CD4-positive, alpha-beta T cell treated with Interleukin-6 for 4 hours (primary cell): ENCODE results near the gene TMEM129.
"Not testable (repeated sequence)": the region's sequence is repeated elsewhere in the genome, so short reads cannot be mapped to it uniquely, and the experiment has no call there.

Source experiments
- DNase-seq: peaks from one replicate; pipeline ENCODE4 v3.0.0-alpha.2; 2020; ENCODE audit warnings: mixed read lengths

TMEM129 gene

DNA sequence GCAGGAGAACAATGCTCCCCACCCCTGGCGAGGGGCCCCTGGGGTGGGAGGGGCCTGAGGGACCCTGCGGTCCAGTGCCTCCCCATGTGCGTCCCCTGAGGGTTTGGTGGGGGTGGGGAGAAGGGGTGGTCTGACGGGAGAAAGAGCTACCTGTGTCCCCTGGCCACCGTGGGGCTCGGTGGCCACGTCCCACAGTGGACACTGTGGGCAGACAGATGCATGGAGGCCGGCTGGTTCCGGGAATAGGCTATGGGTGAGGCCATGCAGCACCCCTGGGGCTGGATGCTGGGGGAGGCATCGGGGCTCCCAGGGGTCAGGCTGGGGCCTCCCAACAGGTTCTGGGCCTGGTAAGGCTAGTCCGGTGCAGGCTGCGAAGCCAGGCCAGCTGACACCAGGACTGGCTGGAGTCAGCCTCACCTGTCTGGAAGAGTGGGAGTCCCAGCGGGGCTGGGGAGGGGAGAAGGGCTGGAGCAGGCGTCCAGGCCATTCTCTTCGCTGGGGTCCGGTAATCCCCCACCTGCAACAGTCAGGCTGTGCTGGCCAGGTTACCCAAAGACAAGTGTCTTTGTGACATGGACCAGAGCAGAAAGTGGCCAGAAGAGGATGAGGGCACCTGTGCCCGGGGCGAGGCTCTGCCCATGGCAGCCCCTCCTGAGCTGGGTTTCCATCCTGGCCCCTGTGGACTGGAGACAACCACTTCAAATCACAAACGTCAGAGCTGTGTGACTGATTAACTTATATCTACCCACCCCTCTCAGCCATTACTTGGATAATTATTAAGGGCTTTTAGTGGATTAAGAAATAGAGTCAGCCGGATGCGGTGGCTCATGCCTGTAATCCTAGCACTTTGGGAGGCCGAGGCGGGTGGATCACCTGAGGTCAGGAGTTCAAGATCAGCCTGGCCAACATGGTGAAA is 35.6 kb downstream of the TMEM129 start:
- no peak for DNase-seq

DNA sequence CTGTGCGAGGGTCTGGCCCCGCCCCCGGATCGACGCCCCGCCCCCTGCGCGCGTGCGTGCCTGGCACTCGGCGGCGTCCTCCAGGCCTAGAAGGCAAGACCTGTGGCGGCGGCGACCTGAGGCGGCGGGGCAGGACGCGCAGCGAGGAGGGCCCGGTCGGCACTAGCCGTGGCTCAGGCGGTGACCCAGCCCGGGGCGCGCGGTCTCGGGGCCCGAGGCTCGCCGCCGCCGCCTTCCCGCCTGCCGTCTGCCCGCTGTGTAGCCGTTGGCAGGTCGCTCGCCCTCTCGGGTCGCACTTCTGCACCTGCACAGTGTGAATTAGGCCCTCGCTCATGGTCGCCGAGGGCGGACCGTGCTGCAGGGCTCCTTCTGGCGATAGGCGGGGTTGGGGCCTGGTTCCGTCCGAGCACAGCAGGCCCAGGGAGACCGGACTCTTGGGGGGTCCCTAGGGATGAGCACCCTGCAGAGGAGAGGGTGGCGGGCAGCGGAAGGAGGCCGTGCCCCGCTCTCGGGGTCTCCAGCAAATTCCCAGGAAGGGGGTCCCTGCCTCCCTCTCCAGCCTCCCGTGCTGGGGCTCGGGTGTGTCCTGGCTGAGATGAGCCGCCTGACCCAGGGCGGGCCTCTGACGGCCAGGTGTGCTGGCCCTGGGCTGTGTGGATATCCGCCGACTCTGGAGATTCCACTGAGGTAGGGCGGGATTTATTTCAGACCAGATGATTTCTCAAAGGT is 36.5 kb downstream of the TMEM129 start:
- no peak for DNase-seq

DNA sequence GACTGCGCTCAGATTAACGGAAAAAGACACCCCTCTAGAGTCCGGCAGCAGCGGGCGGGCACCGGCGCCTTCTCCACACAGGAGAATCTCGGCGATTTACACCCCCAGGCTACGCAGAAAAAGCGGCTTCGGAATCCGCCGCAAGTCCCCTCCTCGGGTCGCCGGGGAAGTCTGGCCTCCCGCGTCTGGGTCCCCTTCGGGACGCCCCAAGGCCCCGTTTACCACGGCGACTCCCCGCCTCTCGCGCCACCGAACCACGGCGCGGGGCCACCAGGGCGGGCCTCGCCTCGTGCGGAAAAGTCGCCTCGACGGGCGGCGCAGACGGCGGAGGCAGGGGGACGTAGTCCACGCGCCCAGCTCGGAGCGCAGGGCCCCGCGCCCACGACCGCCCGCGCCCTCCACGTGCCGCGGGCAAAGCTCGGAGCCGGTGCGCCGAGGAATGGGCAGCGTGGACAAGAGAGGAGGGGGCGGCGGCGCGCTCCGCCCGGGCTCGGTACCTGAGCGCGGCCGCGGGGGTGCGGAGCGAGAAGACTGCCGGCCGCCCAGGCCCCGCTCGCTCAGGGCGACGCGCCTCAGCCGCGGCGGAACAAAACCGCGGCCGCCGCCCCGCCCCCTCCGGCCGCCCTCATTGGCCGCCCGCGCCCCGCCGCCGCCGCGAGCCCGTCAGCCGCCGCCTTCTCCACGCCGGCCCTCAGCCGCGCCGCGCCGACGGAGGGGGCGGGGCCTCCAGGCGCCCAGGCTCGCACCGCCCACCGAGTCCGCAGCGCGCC is 37.2 kb downstream of the TMEM129 start, which contains the start of gene FAM53A:
FAM53A (minus strand) TSS at position 578 of the 770 bp plus-strand sequence. CDS start 15,572 bp downstream, outside the sequence.
- peak; percentile 96 for DNase-seq

DNA sequence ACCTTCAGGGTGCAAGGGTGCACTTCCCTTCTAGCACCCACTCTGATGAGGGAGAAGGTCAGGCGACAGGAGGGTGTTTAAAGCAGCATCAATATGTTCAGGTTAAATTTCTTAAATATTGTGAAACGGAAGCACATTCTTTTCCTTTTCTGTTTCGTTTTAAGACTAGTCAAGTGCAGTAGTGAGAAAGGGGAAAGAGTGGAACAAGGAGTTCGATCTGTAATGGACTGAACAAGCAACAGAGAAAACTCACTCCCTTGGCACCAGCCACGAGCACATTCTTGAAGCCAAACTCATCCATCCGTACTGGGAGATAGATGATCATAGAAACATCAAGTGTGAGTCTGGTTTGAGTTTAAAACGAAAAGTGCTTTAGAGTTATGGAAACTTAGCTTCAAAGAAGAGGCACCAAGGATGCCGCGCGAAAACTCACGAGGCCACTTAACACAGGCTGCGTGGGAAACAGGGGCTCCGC is 37.8 kb downstream of the TMEM129 start:
- no peak for DNase-seq

DNA sequence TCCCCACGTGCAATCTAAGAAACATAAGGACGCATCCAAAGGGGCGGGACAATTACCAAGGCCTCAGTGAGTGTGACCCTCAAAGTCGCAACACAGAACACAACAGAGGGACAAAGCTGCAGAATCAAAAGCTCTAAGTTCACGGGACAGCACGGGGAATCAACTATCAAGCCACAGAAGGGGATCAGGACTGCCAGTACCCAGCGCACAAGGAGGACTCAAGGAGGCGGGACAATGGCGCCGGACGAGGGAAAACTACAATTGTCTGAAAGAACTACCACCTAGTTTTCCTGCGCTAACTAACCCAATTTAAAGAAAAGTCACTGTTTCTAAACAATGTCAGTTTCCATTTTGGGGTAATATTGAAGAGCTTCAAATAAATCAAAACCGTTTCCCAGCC is 38.3 kb downstream of the TMEM129 start:
- no peak for DNase-seq

DNA sequence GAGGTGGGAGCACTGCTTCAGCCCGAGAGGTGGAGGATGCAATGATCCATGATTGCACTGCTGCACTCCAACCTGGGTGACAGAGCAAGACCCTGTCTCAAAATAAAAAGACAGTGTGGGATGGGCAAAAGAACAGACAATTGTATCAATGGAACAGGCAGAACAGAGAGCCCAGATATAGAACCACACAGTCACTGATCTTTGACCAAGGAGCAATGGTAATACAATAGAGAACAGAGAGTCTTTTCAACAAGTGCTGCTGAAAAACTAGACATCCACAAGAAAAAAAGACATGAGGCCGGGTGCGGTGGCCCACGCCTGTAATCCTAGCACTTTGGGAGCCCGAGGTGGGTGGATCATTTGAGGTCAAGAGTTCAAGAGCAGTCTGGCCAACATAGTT is 42.9 kb downstream of the TMEM129 start:
- DNase-seq = no peak

DNA sequence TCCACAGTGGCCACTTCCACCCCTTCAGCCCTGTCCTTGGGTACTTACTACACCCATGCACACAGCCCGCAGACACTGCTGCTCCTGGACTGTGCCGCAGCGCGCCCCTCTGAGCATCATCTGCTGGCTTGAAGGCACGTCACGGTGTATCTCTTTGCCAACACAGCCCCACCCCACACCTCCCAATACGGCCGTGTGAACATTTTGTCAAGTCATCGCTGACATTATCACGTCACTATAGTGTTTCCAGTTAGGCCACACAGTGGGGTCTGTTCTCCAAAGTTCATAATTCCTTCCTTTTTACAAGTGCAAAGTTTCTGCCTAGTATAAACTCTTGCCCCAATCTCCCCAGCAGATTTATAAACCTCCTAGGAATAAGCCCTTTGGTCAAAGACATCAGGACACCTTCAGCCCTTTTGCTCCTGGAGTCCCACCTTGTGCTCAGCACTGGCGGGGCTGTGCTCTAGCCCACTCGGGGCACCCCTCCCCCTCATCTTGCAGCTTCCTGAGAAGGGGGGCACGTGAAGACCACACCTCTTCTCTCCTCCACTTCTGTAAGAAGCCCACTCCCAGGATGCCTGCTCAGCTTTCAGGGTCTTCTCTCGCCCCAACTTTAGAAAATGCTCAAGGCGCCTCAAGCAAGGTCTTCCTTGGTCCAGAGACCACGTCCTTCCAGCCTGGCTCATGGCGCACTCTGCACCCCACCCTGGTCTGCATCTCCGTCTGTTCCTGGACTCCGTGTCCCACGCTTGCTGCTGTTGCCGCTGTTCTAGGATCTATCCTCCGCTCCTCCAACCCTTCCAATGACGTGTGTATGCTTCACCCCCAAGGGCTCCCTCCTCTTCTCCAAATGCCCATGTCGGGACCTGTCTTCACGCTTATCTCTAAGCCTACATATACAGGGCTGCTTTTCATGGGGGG is 44.3 kb downstream of the TMEM129 start:
- no peak for DNase-seq

DNA sequence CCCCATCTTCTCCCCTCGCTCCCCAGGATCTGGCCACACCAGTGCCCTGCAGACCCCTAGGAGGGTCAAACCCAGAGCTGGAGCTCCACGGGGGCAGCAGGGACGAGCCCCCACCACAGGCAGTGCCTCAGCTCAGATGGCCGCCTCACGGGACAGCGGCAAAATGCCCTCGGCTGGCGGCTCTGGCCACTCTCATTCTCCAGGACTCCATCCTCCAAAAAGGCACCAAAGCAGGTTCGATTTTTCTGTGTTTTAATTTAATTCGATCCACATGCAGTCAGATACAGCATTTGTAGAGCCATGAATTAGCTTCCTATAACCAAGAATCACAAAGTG is 45.4 kb downstream of the TMEM129 start:
- no peak for DNase-seq

DNA sequence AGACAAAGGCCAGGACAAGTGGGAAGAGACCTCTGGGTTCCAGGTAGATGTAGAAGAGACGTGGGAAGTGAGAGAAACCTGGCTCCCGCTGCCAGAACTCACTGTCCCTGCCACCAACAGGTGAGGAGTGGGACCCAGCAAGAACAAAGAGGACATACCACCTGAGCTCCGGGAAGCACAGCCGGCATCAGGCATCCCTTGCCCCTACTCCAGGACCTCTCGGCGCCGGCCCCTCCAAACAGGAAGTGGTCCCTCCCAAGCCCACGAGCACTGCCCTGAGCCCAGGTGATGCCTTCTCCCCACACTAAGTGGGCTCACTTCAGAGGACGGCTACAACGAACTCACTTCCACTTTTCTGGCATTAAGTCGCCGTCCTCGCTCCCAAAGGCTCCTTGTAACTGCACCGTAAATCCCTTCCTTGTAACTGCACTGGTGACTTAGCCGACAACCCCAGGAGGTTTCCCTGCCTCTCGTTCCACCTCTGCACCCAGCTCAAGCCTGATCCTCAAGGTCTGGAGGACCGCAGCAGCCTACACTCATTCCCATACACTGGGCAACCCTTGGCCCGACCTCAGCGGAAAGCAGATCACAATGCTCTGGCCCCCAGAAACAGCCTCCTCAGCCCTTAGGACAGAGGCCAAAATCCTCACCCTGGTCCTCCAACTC is 45.9 kb downstream of the TMEM129 start:
- no peak for DNase-seq

DNA sequence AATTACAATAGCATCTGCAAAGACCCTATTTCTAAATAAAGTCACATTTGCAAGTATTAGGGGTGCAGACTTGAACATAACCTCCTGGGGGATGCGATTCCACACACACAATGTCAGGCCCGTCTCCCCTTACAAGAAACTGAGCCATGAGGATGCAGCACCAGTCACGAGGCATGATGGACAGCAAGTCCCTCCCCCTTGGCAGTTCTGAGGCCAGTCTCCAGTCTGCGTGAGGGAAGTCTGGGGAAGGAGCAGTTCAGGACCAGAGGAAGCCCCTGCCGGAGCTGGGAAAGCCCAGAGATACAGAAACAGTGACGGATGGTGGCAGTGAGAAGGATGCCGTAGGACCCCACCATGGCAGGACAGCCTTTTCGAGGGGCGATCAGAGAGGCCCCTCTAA is 46.4 kb downstream of the TMEM129 start:
- no peak for DNase-seq

DNA sequence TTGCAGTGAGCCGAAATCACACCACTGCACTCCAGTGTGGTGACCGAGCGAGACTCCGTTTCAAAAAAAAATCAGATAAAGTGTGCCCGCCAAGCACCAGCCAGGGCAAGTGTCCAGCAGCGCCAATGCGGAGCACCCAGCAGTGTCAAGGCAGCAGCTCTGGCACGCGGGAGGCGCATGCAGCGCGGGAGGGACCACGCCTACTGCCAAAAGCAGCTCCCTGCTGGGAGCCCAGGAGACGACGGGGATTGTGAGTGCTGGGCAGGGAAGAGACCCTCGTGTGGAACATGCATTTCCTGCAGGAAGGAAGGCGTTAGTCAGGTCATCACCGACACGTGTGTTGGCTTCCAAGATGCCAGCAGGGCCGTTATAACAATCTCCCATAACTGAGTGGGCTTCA is 47.5 kb downstream of the TMEM129 start:
- no peak for DNase-seq

DNA sequence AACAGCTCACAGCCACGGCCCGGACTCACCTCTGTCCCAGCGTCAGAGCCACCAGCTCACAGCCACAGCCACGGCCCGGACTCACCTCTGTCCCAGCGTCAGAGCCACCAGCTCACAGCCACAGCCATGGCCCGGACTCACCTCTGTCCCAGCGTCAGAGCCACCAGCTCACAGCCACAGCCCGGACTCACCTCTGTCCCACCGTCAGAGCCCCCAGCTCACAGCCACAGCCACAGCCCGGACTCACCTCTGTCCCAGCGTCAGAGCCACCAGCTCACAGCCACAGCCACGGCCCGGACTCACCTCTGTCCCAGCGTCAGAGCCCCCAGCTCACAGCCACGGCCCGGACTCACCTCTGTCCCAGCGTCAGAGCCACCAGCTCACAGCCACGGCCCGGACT is 50.1 kb downstream of the TMEM129 start:
- not testable (repeated sequence) for DNase-seq

DNA sequence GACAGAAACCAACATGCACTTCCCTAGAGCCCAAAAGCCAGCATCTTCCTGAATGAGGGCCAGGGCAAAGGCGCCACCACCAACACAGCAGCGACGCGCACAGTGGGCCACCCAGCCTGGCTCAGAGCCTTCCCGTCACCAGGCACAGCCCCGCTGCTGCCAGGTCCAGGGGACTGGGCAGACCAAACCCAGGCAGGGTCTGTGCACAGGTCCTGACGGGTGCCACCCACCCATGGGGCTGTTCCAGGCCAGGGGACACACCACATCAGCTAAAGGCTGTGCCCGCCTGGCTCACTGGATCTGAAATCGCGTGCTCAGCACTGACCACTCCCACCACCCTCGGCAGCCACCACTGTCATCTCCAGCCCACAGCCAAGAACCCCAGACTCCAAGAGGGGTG is 50.8 kb downstream of the TMEM129 start:
- DNase-seq = no peak

DNA sequence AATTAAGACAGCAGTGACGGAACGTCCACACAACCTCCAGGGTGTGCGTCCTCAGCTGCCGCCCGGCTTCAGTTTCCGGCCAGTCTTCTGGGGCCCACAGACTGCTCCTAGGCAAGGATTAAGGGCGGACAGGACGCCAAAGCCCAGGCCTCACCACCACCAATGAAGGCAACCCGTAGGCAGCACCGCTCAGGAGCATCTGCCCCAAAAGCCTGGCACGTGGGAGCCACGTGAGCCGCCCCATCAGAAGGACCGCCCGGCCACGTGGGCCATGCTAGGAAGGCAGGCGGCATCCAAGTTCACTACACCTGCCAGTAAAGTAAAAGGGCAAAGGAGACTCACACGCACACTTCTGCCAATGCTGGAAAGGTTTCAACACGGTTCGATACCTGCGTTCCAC is 51.3 kb downstream of the TMEM129 start:
- DNase-seq = no peak

DNA sequence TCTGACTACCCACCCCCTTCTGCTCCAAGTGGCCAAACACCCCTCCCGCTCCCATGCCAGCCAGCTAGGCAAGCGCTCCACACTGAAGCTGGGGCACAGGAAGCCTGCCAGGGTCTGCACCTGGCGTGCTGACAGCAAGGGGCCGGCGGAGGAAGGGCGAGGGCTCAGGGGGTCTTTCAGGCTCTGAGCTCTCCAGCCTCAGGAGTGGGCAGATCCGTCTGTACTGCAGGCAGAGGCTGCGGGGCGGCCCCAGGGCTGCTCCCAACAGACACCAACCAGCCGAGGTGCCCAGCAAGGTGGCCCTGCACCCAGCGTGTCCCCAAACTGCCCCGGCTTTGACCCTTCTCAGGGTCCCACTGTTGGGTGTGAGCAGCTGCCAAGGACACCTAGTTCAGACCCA is 51.9 kb downstream of the TMEM129 start:
- no peak for DNase-seq

DNA sequence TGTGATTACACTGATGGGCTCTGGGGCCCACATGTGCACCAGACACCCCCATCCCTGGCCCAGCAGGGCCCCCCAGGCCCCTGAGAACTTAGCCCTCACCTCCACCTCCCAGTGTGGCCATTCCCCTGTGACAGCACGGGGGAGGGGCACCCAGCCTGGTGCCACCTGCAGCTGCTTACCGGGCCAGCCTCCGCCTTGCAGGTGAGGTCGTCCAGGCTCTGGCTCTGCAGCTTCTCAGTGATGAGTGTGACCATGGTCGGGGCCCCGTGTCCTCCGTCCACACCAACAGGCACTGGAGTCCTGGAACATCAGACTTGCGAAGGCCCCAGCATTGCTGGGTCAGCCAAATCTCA is 52.7 kb downstream of the TMEM129 start:
- no peak for DNase-seq

DNA sequence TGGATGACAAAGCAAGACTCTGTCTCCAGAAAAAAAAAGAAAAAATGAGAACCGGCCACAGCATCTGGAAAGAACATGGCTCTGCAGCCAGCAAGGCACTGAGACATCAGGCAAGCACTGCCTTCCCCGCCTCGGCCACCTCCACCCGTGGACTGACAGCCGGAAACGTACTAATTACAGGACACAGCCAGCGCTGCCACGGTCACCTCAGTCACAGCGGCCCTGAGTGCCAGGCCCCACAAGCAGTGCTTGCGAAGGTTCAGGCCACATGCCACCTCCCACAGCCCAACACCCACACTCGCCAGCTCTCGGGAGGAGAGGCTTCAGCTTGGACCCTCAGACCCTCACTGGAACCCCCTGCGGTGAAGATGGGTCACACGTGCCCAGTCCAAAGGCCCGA is 53.9 kb downstream of the TMEM129 start:
- no peak for DNase-seq

DNA sequence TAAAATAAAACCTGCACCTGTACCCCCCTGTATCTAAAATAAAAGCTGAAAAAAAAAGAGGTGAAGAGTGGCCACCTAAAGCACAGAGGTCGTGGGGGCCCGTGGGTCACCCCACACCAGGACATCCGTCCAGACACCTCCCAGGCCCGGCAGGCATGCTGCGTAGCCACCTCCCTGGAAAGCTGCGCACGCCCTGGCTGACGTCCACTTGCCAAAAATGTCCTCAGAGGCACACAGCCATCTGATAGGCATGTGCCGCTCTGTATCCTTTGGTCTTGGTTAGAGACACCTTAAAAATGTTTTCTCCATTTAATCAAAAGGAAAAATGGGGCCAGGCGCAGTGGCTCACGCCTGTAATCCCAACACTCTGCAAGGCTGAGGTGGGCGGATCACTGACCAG is 54.7 kb downstream of the TMEM129 start:
- DNase-seq = no peak
